A673 (cell line): ENCODE results near the gene GPR141. TPM values are rescaled to one million over a fixed set of nuclear protein-coding genes. Genes with fewer than 3 reads are reported as not detected.

ENCODE experiments used
- BruUV-seq: library from RNA; stranded (reverse); fragments of 400-500 nt; replicated peaks from 2 replicates; lab custom pipeline; 2021; lab: Mats Ljungman, UMichigan
- CTCF ChIA-PET: fragments of 300-600 bp; sonication (Branson Sonifier 250); formaldehyde crosslinking; loops from one replicate; lab custom pipeline; 2022; ENCODE audit warnings: antibody characterized with exemption; lab: Charles Lee
- POLR2A ChIA-PET: fragments of 300-600 bp; sonication (Branson Sonifier 250); formaldehyde crosslinking; loops from one replicate; lab custom pipeline; 2022; ENCODE audit warnings: antibody characterized with exemption; ENCODE audit not compliant: low non-redundant PET; lab: Charles Lee
- DNase-seq: peaks from one replicate; pipeline ENCODE4 v3.0.0-alpha.2; 2015; ENCODE audit warnings: low spot score
- H3K27ac ChIP-seq: fragments of 200-600 bp; sonication (generic); 2 replicates; pipeline ENCODE4 v1.5.1; 2016; ENCODE audit warnings: mixed run types, low read depth, mild to moderate bottlenecking, mixed read lengths, antibody characterized with exemption, low read length; ENCODE audit not compliant: poor library complexity, severe bottlenecking
- H3K27me3 ChIP-seq: fragments of 200-600 bp; sonication (generic); replicated peaks from 2 replicates; pipeline ENCODE4 v1.6.1; 2017; ENCODE audit warnings: mixed run types, low read depth, mild to moderate bottlenecking, mixed read lengths, antibody characterized with exemption, low read length; ENCODE audit not compliant: insufficient read depth, poor library complexity
- H3K36me3 ChIP-seq: fragments of 200-600 bp; sonication (generic); 2 replicates; pipeline ENCODE4 v1.6.1; 2016; ENCODE audit warnings: mixed run types, mild to moderate bottlenecking, mixed read lengths, antibody characterized with exemption, low read length; ENCODE audit not compliant: insufficient read depth, poor library complexity, severe bottlenecking
- H3K4me1 ChIP-seq: fragments of 200-600 bp; sonication (generic); 2 replicates; pipeline ENCODE4 v1.6.1; 2017; ENCODE audit warnings: mixed run types, mild to moderate bottlenecking, mixed read lengths, antibody characterized with exemption, low read length; ENCODE audit not compliant: insufficient read depth, poor library complexity, severe bottlenecking
- H3K4me3 ChIP-seq: fragments of 200-600 bp; sonication (generic); 2 replicates; pipeline ENCODE4 v1.5.1; 2016; ENCODE audit warnings: low read depth, mixed run types, mild to moderate bottlenecking, mixed read lengths, low read length; ENCODE audit not compliant: poor library complexity, severe bottlenecking
- H3K9me3 ChIP-seq: fragments of 200-600 bp; sonication (generic); 2 replicates; pipeline ENCODE4 v1.6.1; 2016; ENCODE audit warnings: mixed run types, low read depth, mild to moderate bottlenecking, mixed read lengths, antibody characterized with exemption, low read length; ENCODE audit not compliant: poor library complexity, severe bottlenecking
- CTCF ChIP-seq: fragments of 300-800, 200-600 bp; sonication (generic); conservative IDR thresholded peaks from 2 replicates; pipeline ENCODE4 v1.5.1; 2017; ENCODE audit warnings: low read depth, mild to moderate bottlenecking, antibody characterized with exemption, low read length, moderate library complexity, mixed read lengths
- EZH2 ChIP-seq: fragments of 200-600 bp; sonication (generic); IDR thresholded peaks from 2 replicates; pipeline ENCODE4 v1.6.1; 2017; ENCODE audit warnings: borderline replicate concordance, low read depth, mild to moderate bottlenecking, mixed read lengths, antibody characterized with exemption, low read length; ENCODE audit not compliant: poor library complexity, severe bottlenecking
- intact Hi-C: fragments of 100-400 bp; cut with micrococcal nuclease; formaldehyde crosslinking; loops from one replicate; pipeline ENCODE4 v1.10.0; 2022; ENCODE audit not compliant: unreplicated experiment
- total RNA-seq: library from RNA; stranded (reverse); gene quantifications from 2 replicates; pipeline ENCODE4 v1.2.3, GENCODE V29; 2021

The GPR141 gene
- total RNA-seq, 1 experiment from 2014 or later = not detected

DNA sequence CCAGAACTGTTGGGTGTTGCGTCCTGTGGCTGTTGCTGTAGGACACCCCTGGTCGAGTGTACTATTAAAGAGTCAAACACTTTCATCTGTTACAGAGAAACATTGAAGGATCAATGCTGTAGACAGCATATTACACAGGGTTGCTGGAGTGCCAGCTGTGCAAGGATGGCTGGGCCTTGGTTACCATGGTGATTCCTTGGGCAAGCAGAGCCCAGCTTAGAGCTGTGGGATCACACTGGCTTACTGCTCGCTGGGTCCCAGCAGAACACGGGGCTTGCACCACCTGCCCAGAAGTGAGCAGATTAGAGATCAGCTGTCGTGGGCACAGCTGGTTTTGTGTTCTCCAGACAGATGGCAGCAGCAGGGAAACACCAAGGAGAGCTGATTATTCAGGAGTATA is 76.0 kb downstream of the GPR141 start:
- ChIA-PET POLR2A (no interaction called here), CTCF (no interaction called here)
- no TSS peak for BruUV-seq
- Histone ChIP-seq H3K27me3 (no peaks in the 10 kb centered on the region), H3K9me3 (no peaks in the 10 kb centered on the region), H3K27ac (no peak overlapping the region), H3K4me1 (no peaks in the 10 kb centered on the region), H3K36me3 (no peaks in the 10 kb centered on the region), H3K4me3 (no peak overlapping the region)
- no peak for DNase-seq
- intact Hi-C loops = no loop called here
- TF ChIP-seq CTCF = no peak

GRCh38 chr7:37765421-37765829 is 81.9 kb downstream of the GPR141 start:
- CTCF ChIA-PET = no interaction called here
- Histone ChIP-seq H3K4me3 (no peak overlapping the region), H3K27ac (no peak overlapping the region), H3K4me1 (no peaks in the 10 kb centered on the region), H3K9me3 (no peaks in the 10 kb centered on the region), H3K36me3 (no peaks in the 10 kb centered on the region), H3K27me3 (no peaks in the 10 kb centered on the region)
- no peak for TF ChIP-seq CTCF
- no peak for TF ChIP-seq EZH2
- POLR2A ChIA-PET = no interaction called here
- no TSS peak for BruUV-seq
- no peak for DNase-seq
- intact Hi-C loops = no loop called here

DNA sequence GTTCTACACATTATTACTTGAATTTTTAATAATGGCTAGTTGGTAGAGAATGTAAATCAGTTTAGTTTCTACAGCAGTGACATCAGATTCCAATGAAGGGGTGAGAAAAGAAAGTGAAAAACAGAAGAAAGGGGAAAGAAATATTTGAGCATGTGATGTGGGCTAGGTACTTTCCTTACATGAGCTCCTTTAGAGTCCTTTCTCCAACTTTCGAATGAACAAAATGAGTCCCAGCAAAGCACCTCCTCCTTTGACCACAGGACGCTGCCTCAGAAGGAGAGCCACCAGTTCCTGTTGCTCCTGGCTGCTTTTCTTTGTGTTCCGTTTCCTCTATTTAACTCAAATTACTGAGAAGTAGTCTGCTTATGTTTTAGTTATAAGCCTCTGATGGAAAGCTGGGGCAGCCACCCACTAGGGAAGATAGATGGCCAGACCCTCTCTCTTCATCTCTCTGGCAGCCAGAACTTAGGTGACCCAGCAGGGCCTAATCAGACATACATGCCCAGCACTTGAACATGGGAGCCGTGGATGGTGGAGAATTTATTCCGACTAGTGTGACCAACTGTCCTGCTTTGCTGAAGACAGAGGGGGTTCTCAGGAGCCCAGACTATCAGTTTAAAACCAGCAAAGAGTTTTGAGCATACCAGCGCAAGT is 82.4 kb downstream of the GPR141 start:
- no peaks in the 10 kb centered on the region for H3K27me3 ChIP-seq
- H3K4me1 ChIP-seq = no peaks in the 10 kb centered on the region
- H3K9me3 ChIP-seq = no peaks in the 10 kb centered on the region
- DNase-seq = no peak
- BruUV-seq = no TSS peak
- ChIA-PET POLR2A (no interaction called here), CTCF (no interaction called here)
- H3K27ac ChIP-seq = no peak overlapping the region
- no peak overlapping the region for H3K4me3 ChIP-seq
- TF ChIP-seq EZH2 = no peak
- no peak for TF ChIP-seq CTCF
- intact Hi-C loops = no loop called here
- H3K36me3 ChIP-seq = no peaks in the 10 kb centered on the region
